GM12873 (cell line): ENCODE data around the gene PTEN.

Experiments
- TF ChIP-seq, protein P1 (sequence below): IDR thresholded peaks from 2 replicates; pipeline ENCODE4 v1.5.1; 2012; ENCODE audit warnings: low read depth, mild to moderate bottlenecking, moderate library complexity, low read length, control low read depth; ENCODE audit not compliant: insufficient read depth; ENCODE audit errors: missing control alignments

Gene PTEN

GRCh38 chr10:87952612-87953011 lies 89.2 kb downstream of the PTEN start:
- TF ChIP-seq, protein P1, sequence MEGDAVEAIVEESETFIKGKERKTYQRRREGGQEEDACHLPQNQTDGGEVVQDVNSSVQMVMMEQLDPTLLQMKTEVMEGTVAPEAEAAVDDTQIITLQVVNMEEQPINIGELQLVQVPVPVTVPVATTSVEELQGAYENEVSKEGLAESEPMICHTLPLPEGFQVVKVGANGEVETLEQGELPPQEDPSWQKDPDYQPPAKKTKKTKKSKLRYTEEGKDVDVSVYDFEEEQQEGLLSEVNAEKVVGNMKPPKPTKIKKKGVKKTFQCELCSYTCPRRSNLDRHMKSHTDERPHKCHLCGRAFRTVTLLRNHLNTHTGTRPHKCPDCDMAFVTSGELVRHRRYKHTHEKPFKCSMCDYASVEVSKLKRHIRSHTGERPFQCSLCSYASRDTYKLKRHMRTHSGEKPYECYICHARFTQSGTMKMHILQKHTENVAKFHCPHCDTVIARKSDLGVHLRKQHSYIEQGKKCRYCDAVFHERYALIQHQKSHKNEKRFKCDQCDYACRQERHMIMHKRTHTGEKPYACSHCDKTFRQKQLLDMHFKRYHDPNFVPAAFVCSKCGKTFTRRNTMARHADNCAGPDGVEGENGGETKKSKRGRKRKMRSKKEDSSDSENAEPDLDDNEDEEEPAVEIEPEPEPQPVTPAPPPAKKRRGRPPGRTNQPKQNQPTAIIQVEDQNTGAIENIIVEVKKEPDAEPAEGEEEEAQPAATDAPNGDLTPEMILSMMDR, result no peak

DNA sequence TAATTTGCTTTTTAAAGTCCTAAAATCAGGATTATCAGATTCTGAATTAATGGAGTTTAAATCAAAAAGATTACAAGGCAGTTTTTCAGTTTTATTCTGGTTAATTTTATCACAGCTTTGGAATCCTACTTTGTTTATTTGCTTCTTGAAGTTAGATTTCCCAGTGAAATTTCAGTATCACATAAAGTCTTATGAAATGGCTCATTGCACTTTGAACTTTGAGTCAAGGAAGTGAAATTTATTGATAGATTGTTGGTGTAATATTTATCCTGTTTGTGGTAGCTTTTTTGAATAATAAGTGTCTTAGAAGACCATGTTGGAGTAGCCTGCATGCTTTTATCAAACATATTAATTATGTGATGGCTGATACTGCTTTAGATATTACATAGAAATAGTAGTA lies 92.6 kb downstream of the PTEN start:
- TF ChIP-seq, protein P1, result no peak

- TF ChIP-seq, protein P1, result no peak
Measured at GRCh38 chr10:87957702-87958101, 94.3 kb downstream of the PTEN start.

DNA sequence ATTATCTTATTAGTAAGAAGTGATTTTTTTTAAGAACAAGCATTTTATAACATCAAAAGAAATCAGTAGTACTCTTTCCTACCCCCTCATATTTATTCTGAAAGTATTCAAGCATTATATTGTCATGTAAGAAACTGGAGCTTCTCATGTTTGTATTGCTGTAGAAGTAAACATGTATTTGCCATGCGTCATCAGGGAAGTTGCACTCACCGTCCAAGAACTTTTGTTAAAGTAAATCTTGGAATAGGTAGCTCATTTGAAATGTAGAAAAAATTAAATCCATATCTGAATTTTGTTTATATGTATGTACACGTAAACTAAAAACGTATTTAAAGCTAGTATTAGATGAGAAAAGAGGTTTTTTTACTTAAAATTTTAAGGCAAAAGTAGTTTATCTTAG lies 96.8 kb downstream of the PTEN start:
- TF ChIP-seq, protein P1, result no peak

DNA sequence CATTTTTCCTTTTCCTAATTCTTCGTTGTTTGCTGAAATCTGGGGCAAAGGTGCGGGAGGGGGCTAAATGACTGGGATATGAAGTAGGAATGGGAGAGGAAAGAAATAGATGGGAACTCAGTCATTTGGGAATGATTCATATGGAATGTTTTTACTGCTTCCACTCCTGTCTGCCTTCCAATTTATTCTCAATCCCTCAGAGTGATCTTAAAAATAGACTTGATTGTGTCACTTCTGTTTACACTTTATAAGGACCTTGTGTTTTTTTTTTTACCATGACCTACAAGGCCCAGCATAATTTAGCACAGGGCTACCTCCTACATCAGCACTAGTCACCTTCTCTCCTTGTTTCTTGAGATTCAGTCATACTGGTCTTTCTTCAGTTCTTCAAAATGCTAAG lies 97.9 kb downstream of the PTEN start:
- TF ChIP-seq, protein P1, result no peak

- TF ChIP-seq, protein P1, result no peak
Measured at GRCh38 chr10:87966459-87966858, 103.0 kb downstream of the PTEN start.

DNA sequence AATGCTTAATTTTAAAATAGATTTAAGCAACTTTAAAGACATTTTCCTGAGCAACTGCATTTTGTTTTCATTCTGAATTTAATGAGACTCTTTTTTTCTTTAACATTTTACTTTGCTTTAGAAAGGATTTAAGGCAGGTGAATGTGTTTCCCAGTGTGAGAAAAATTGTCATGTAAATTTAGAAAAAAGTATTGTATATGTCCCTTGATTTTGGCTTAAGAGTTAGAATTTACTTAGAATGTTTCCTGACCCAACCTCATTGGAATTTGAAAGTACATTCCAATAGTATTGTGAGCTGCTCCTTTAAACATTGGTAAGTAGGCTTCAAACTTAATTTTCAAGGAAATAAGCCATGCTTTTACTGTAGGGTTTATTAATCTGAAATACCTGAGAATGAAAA lies 110.2 kb downstream of the PTEN start:
- TF ChIP-seq, protein P1, result no peak
